Measurements from ENCODE around the gene G6PC2.
"Not testable (repeated sequence)": the region's sequence is repeated elsewhere in the genome, so short reads cannot be mapped to it uniquely, and the experiment has no call there.

The G6PC2 gene

GRCh38 chr2:168904358-168904757 is 3.3 kb downstream of the G6PC2 start:
- DNase-seq (ENCODE audit: low read depth, low spot score): no peak

GRCh38 chr2:168907940-168908662 is 7.0 kb downstream of the G6PC2 start:
- DNase-seq (ENCODE audit: low read depth, low spot score): peak; percentile 27

- DNase-seq (ENCODE audit: low read depth, low spot score): peak; percentile 12
Measured at GRCh38 chr2:168910330-168910729, 9.2 kb downstream of the G6PC2 start.

DNA sequence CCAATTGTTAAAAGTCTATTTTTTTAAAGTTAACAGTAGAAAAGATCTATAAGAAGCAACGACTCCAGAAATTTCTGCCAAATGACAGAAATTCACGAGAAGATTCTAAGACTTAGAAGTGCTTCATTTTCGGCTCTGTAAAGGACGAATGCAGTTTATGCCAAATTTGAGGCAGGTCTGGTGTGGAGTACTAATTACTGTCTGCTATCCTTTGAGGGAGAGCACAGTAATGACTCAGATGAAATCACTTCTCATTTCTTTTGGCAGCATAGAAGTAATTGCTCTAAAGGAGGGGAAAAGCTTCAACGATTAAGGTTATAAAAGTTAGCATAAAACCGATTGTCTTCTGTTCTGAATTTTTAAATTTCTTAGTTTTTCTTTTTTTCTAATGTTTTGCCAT is 11.4 kb downstream of the G6PC2 start:
- no peak for DNase-seq (ENCODE audit: low read depth, low spot score)

- peak; percentile 70 for DNase-seq (ENCODE audit: low read depth, low spot score)
Measured at GRCh38 chr2:168912901-168913369, 11.8 kb downstream of the G6PC2 start.

DNA sequence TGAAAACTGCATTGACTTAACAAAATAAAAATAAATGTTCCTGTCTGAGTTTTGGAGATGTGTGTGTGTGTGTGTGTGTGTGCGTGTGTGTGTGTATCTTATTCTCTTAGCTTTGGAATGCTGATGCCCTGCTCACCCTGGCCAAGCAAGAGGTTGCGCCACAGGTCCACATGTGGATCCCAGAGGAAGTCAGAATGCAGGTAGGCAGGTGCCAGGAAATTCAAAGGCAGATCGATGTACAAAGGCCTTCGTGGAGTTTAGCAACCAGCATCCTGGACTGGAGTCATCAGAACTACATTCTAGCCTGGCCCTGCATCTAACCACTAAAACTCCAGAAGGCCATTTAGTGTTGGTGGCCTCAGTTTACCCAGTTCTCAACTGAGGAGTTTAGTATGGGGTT is 12.4 kb downstream of the G6PC2 start:
- no peak for DNase-seq (ENCODE audit: low read depth, low spot score)

DNA sequence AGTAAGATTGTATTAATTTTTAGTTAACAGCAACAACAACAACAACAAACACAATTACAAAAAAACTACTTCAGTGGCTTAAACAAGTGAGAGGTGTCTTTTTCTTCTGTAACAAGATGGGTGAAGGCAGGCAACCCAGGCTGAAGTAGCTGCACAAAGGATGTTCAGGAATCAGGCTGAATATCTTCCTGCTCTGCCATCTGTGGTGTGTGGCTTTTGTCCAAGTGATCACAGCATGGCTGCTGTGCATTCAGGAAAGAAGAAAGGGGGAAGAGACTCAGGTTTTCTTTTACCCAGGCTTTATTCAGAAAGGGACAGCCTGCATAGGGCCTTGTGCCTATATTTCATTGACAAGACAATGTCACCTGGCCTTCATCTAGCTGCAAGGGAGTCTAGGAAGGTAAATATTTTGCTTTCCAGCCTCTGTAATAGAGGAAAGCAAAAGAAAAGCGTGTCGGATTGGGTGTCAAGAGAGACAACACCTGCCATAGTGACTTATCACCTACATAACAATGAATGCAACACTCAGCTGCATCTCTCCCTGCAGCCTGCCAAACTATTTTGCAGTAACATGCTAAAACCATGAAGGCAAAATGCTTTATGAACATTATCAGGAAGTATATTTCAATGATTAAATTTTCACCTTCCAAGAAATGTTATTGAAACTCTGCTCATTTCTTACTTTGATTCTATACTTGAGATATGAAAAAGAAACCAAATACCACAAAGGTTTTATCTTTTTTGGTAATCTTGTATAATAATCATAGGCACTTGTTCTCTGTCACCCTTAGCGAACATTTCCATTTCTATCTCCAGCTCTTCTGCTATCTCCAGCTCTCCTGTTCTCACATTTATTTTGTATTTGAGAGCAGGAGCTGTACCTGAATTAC is 14.6 kb downstream of the G6PC2 start:
- DNase-seq (ENCODE audit: low read depth, low spot score): no peak

GRCh38 chr2:168916331-168916675 is 15.2 kb downstream of the G6PC2 start:
- no peak for DNase-seq (ENCODE audit: low read depth, low spot score)

- no peak for DNase-seq (ENCODE audit: low read depth, low spot score)
Measured at GRCh38 chr2:168920504-168921157, 19.5 kb downstream of the G6PC2 start.

DNA sequence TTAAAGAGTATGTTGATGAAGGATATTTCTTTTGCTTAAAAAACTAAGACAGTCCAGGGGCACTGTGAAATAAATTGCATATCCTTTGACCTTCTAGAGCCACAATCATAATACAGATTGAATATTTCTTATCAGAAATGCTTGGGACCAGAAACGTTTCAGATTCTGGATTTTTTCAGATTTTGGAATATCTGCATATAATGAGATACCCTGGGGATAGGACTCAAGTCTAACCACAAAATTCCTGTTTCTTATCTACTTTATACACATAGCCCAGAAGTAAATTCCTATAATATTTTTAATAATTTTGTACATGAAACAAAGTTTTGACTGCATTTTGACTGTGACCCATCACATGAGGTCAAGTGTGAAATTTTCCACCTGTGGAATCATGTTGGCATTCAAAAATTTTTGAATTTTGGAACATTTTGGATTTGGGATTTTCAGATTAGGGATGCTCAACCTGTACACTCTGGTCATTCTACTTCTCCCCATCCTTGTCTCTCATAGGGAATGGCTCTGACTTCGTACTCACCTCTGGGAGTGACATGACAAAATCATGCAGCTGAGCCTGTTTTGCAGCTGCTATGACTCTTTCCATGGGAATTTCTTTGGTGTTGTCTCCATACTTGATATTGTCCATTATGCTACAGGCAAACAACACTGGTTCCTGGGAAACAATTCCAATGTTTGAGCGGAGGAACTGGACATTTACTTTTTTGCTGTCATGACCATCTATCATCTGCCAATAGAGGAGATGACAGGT is 25.7 kb downstream of the G6PC2 start:
- no peak for DNase-seq (ENCODE audit: low read depth, low spot score)

GRCh38 chr2:168928113-168928831 is 27.2 kb downstream of the G6PC2 start:
- no peak for DNase-seq (ENCODE audit: low read depth, low spot score)

DNA sequence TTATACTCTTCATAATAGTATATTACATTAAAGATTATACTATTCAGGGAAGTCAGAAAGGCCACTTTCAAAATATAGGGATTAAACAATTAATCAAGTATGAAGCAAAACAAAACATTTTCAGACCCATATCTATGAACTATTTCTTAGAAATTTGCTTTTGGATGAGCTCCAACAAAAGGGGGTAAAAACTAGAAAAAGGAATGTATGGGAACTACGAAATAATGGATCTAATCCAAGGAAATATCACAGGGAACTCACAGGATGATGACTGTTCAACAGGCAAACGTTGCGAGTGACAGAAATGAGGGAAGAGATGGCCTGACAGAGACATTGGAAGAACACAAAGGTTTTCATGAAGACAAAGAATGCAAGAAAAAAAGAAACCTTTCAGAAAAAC is 27.9 kb downstream of the G6PC2 start:
- no peak for DNase-seq (ENCODE audit: low read depth, low spot score)

DNA sequence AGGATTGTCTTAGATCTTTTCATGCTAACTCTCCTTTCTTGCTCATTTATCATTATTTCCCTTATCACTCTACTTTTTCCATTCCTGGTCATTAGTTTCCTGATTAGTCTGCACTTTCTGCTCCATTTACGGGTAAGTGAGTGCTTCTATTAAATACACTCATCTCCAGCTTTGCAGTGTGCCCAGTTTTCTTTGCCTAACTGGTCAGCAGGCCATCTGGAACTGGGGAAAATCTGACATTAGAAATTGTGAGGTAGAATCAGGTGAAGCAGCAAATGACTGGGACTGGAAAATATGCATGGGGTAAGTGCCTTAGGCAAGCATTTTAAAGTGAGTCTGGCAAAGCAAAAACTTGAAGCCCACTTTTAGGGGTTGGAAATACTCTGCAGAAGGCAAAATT is 29.2 kb downstream of the G6PC2 start:
- no peak for DNase-seq (ENCODE audit: low read depth, low spot score)

- not testable (repeated sequence) for DNase-seq (ENCODE audit: low read depth, low spot score)
Measured at GRCh38 chr2:168932174-168932573, 31.1 kb downstream of the G6PC2 start.

DNA sequence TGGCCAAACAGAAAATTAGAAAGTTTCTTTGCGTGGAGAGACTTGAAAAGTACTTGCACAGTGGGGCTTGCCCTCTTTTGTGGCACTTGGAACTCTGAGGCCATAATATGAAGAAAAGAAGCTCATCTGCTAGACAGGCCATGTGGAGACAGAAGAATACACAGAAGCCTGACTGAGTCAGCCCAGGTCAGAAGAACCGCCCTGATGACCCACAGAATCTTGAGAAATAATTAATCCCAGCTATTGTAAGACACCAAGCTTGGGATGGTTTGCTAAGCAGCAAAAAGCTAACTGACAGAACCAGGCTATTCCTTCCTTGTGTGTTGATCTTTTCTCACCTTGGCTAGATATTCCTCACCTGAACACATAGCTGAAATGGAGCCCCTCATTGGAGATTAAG is 33.7 kb downstream of the G6PC2 start:
- DNase-seq (ENCODE audit: low read depth, low spot score): no peak

DNA sequence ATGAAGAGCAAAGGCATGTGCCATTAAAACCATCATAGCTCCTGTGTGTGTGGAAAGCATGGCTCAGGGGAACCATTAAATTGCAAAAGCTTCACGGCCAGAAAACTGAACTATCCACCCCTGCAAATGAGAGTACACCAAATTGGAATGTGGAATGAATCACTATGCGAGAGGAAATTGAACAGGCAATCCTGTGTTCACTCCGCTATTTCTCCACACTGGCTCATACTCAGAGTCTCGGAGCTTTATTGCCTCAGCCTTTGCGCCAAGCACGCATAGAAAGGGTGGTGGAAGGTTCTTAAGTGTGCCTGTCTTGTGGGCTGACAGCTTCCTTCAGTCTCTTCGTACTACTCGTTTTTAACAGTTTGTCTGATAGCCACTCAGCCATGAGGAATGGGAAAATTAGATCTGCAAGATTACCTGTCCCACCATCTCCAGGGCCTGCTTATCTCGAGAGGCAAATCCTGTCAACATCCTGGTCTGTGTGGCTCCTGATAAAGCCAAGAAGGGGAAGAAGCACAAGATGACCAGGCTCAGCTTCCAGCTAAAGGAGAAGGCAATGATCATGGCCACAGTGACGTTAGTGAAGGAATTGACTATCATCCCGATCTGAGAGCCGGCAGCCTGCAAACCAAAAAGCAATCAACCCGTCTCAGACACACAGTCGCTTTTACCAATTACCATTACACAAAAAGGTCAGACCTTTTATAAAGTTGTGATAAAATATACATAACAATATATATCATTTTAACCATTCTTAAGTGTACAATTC is 34.9 kb downstream of the G6PC2 start:
- peak; percentile 14 for DNase-seq (ENCODE audit: low read depth, low spot score)

GRCh38 chr2:168939061-168939460 is 38.0 kb downstream of the G6PC2 start:
- DNase-seq (ENCODE audit: low read depth, low spot score): no peak

DNA sequence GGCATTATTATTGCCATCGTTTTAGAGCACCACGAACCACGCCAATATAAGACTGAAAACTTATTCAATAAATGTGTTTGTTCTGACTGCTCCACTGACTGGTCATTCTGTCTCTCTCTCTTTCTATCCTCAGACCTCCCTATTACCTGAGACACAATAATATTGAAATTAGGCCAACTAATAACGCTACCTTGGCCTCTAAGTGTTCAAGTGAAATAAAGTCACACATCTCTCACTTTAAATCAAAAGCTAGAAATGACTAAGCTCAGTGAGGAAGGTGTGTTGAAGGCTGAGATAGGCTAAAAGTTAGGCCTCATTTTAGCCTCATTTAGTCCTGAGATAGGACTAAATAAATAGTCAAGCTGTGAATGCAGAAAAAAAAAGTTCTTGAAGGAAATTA is 38.8 kb downstream of the G6PC2 start:
- DNase-seq (ENCODE audit: low read depth, low spot score): no peak

DNA sequence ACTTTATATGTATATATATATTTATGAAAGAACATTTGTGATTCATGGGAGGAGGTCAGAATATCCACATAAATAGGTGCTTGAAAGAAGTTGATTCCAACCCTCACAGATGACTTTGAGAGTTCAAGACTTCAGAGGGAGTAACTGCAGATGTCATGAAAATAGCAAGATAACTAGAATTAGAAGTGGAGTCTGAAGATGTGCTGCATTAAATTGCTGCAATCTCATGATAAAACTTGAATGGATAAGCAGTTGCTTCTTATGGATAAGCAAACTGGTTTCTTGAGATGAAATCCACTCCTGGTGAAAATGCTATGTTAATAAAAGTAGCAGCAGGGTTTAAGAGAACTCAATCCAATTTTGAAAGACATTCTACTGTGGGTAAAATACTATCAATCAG is 40.2 kb downstream of the G6PC2 start:
- DNase-seq (ENCODE audit: low read depth, low spot score): no peak

- DNase-seq (ENCODE audit: low read depth, low spot score): no peak
Measured at GRCh38 chr2:168944065-168944464, 43.0 kb downstream of the G6PC2 start.

Data from ELF-1 (cell line).